AG08396 (cell line): ENCODE results near the gene NIPAL4.
"Not testable (repeated sequence)": the region's sequence is repeated elsewhere in the genome, so short reads cannot be mapped to it uniquely, and the experiment has no call there.

Source experiments
- DNase-seq: peaks from one replicate; pipeline ENCODE4 v3.0.0; 2012; ENCODE audit warnings: low spot score, mixed read lengths

NIPAL4 gene

GRCh38 chr5:157463621-157464518, 3.9 kb downstream of the NIPAL4 start:
- DNase-seq: no peak

- DNase-seq: peak; percentile 79
Measured at GRCh38 chr5:157464519-157465171, 4.6 kb downstream of the NIPAL4 start.

GRCh38 chr5:157468293-157468965, 8.4 kb downstream of the NIPAL4 start:
- DNase-seq: no peak

- no peak for DNase-seq
Measured at GRCh38 chr5:157469073-157469472, 9.1 kb downstream of the NIPAL4 start.

- DNase-seq: no peak
Measured at GRCh38 chr5:157469687-157470086, 9.7 kb downstream of the NIPAL4 start.

GRCh38 chr5:157470631-157471030, 10.6 kb downstream of the NIPAL4 start:
- DNase-seq: no peak

GRCh38 chr5:157471709-157472108, 11.7 kb downstream of the NIPAL4 start:
- peak; percentile 52 for DNase-seq

GRCh38 chr5:157473383-157474320, 13.6 kb downstream of the NIPAL4 start:
- peak; percentile 58 for DNase-seq

GRCh38 chr5:157475432-157475831, 15.4 kb downstream of the NIPAL4 start:
- DNase-seq: no peak

- DNase-seq: peak; percentile 78
Measured at GRCh38 chr5:157476702-157477408, 16.8 kb downstream of the NIPAL4 start.

- no peak for DNase-seq
Measured at GRCh38 chr5:157477814-157478494, 17.9 kb downstream of the NIPAL4 start.

GRCh38 chr5:157478726-157479125, 18.7 kb downstream of the NIPAL4 start:
- no peak for DNase-seq

- DNase-seq: no peak
Measured at GRCh38 chr5:157479166-157479565, 19.2 kb downstream of the NIPAL4 start.

- DNase-seq: no peak
Measured at GRCh38 chr5:157479612-157480510, 19.8 kb downstream of the NIPAL4 start.

GRCh38 chr5:157481265-157481664, 21.3 kb downstream of the NIPAL4 start:
- no peak for DNase-seq

- DNase-seq: no peak
Measured at GRCh38 chr5:157481666-157482065, 21.7 kb downstream of the NIPAL4 start.

GRCh38 chr5:157482702-157483101, 22.7 kb downstream of the NIPAL4 start:
- DNase-seq: not testable (repeated sequence)

GRCh38 chr5:157484768-157485167, 24.8 kb downstream of the NIPAL4 start:
- DNase-seq: peak; percentile 38

- DNase-seq: no peak
Measured at GRCh38 chr5:157485340-157485739, 25.3 kb downstream of the NIPAL4 start.
